A673 (cell line): Measurements from ENCODE around the gene ANKRD28. TPM values are rescaled to one million over a fixed set of nuclear protein-coding genes. Genes with fewer than 3 reads are reported as not detected.

ENCODE experiments used
- BruUV-seq: library from RNA; stranded (reverse); fragments of 400-500 nt; replicated peaks from 2 replicates; lab custom pipeline; 2021; lab: Mats Ljungman, UMichigan
- CTCF ChIA-PET: fragments of 300-600 bp; sonication (Branson Sonifier 250); formaldehyde crosslinking; loops from one replicate; lab custom pipeline; 2022; ENCODE audit warnings: antibody characterized with exemption; lab: Charles Lee
- POLR2A ChIA-PET: fragments of 300-600 bp; sonication (Branson Sonifier 250); formaldehyde crosslinking; loops from one replicate; lab custom pipeline; 2022; ENCODE audit warnings: antibody characterized with exemption; ENCODE audit not compliant: low non-redundant PET; lab: Charles Lee
- DNase-seq: peaks from one replicate; pipeline ENCODE4 v3.0.0-alpha.2; 2015; ENCODE audit warnings: low spot score
- H3K27ac ChIP-seq: fragments of 200-600 bp; sonication (generic); 2 replicates; pipeline ENCODE4 v1.5.1; 2016; ENCODE audit warnings: mixed run types, low read depth, mild to moderate bottlenecking, mixed read lengths, antibody characterized with exemption, low read length; ENCODE audit not compliant: poor library complexity, severe bottlenecking
- H3K27me3 ChIP-seq: fragments of 200-600 bp; sonication (generic); replicated peaks from 2 replicates; pipeline ENCODE4 v1.6.1; 2017; ENCODE audit warnings: mixed run types, low read depth, mild to moderate bottlenecking, mixed read lengths, antibody characterized with exemption, low read length; ENCODE audit not compliant: insufficient read depth, poor library complexity
- H3K36me3 ChIP-seq: fragments of 200-600 bp; sonication (generic); 2 replicates; pipeline ENCODE4 v1.6.1; 2016; ENCODE audit warnings: mixed run types, mild to moderate bottlenecking, mixed read lengths, antibody characterized with exemption, low read length; ENCODE audit not compliant: insufficient read depth, poor library complexity, severe bottlenecking
- H3K4me1 ChIP-seq: fragments of 200-600 bp; sonication (generic); 2 replicates; pipeline ENCODE4 v1.6.1; 2017; ENCODE audit warnings: mixed run types, mild to moderate bottlenecking, mixed read lengths, antibody characterized with exemption, low read length; ENCODE audit not compliant: insufficient read depth, poor library complexity, severe bottlenecking
- H3K4me3 ChIP-seq: fragments of 200-600 bp; sonication (generic); 2 replicates; pipeline ENCODE4 v1.5.1; 2016; ENCODE audit warnings: low read depth, mixed run types, mild to moderate bottlenecking, mixed read lengths, low read length; ENCODE audit not compliant: poor library complexity, severe bottlenecking
- H3K9me3 ChIP-seq: fragments of 200-600 bp; sonication (generic); 2 replicates; pipeline ENCODE4 v1.6.1; 2016; ENCODE audit warnings: mixed run types, low read depth, mild to moderate bottlenecking, mixed read lengths, antibody characterized with exemption, low read length; ENCODE audit not compliant: poor library complexity, severe bottlenecking
- EZH2 ChIP-seq: fragments of 200-600 bp; sonication (generic); IDR thresholded peaks from 2 replicates; pipeline ENCODE4 v1.6.1; 2017; ENCODE audit warnings: borderline replicate concordance, low read depth, mild to moderate bottlenecking, mixed read lengths, antibody characterized with exemption, low read length; ENCODE audit not compliant: poor library complexity, severe bottlenecking
- intact Hi-C: fragments of 100-400 bp; cut with micrococcal nuclease; formaldehyde crosslinking; loops from one replicate; pipeline ENCODE4 v1.10.0; 2022; ENCODE audit not compliant: unreplicated experiment
- total RNA-seq: library from RNA; stranded (reverse); gene quantifications from 2 replicates; pipeline ENCODE4 v1.2.3, GENCODE V29; 2021
- TF ChIP-seq, protein P1 (sequence below): fragments of 300-800, 200-600 bp; sonication (generic); conservative IDR thresholded peaks from 2 replicates; pipeline ENCODE4 v1.5.1; 2017; ENCODE audit warnings: low read depth, mild to moderate bottlenecking, antibody characterized with exemption, low read length, moderate library complexity, mixed read lengths

ANKRD28 gene
- total RNA-seq, 1 experiment from 2014 or later, result 29.9 TPM

DNA sequence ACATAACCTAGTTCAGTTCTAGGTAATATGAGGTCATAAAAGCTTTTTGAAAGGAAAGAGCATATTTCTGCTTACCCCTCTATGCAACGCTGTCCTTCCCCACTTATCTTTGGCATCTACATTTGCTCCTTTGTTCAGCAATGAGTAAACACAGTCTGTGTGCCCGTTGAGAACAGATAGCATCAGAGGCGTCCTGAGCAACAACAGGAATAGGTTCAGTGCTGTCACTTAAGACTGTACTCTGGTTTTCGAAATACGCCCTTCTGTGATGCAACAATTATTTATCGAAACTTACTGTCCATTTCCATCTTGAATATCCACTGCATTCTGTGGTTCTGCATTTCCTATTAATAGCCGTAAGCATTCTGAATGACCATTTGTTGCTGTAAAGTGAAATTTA lies 111.9 kb downstream of the ANKRD28 start:
- POLR2A ChIA-PET, result no interaction called here
- intact Hi-C loops, result no loop called here
- no peak for DNase-seq

DNA sequence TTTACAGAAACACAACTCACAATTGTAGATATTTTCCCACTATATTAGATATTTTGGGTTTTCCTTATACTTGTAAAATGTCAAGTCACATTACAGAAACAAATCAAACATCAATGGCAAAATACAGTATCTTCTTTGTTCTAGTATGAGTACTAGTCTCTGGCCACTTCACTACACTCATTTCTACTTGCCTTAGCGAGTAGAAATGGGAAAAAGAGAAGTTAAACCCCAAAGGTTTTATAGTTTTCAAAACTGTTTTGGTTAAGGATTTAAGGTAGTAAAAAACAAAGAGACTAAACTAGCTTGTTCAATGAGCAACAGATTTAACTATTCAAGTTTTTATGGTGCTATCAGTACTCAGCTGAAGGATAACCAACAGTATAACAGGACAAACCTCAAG lies 114.5 kb downstream of the ANKRD28 start:
- H3K4me1 ChIP-seq, result peaks cover 7% of the 10 kb centered on the region
- no peak overlapping the region for H3K4me3 ChIP-seq
- CTCF ChIA-PET, result no interaction called here
- intact Hi-C loops, result no loop called here
- no peaks in the 10 kb centered on the region for H3K9me3 ChIP-seq
- H3K27ac ChIP-seq, result no peak overlapping the region
- H3K36me3 ChIP-seq, result peaks cover 19% of the 10 kb centered on the region
- no TSS peak for BruUV-seq
- no peaks in the 10 kb centered on the region for H3K27me3 ChIP-seq
- POLR2A ChIA-PET, result no interaction called here
- no peak for DNase-seq
- no peak for TF ChIP-seq EZH2
- TF ChIP-seq, protein P1, sequence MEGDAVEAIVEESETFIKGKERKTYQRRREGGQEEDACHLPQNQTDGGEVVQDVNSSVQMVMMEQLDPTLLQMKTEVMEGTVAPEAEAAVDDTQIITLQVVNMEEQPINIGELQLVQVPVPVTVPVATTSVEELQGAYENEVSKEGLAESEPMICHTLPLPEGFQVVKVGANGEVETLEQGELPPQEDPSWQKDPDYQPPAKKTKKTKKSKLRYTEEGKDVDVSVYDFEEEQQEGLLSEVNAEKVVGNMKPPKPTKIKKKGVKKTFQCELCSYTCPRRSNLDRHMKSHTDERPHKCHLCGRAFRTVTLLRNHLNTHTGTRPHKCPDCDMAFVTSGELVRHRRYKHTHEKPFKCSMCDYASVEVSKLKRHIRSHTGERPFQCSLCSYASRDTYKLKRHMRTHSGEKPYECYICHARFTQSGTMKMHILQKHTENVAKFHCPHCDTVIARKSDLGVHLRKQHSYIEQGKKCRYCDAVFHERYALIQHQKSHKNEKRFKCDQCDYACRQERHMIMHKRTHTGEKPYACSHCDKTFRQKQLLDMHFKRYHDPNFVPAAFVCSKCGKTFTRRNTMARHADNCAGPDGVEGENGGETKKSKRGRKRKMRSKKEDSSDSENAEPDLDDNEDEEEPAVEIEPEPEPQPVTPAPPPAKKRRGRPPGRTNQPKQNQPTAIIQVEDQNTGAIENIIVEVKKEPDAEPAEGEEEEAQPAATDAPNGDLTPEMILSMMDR, result no peak

More for the DNA sequence above, 111.9 kb downstream of the ANKRD28 start:
- CTCF ChIA-PET, result no interaction called here
- Histone ChIP-seq H3K27me3 (no peaks in the 10 kb centered on the region), H3K9me3 (no peaks in the 10 kb centered on the region), H3K36me3 (peaks cover 25% of the 10 kb centered on the region), H3K27ac (no peak overlapping the region), H3K4me1 (peaks cover 7% of the 10 kb centered on the region), H3K4me3 (no peak overlapping the region)
- TF ChIP-seq, protein P1, result no peak
- TF ChIP-seq EZH2, result no peak
- no TSS peak for BruUV-seq

DNA sequence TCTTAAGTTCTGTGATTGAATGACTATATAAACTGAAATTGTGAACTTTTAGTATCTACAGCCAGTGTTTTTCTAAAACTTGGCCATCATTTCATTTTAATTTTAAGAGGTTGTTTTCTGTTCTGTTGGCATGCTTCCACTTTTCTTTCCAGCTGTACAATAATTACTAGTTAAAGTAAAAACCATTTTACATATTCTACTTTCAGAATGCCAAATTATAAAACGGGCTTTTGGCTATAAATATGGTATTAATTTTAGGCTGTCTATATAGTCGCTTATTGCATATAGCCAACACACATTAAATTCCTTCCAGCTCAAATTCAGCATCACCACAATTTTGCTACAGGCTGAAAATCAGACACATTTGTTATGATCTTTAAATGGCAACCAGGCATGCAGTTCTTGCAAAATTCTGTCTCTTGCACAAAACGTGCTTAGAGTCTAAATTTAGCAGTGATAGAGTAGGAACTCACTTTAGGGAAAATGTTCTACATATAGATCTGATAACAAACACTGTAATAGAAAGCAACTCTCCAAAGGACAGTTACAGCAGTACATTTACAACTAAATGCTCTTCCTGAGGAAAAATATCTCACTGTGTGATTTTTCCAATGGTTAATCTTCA lies 115.1 kb downstream of the ANKRD28 start:
- H3K4me1 ChIP-seq, result peaks cover 7% of the 10 kb centered on the region
- no peak overlapping the region for H3K4me3 ChIP-seq
- ChIA-PET CTCF (no interaction called here), POLR2A (no interaction called here)
- H3K9me3 ChIP-seq, result no peaks in the 10 kb centered on the region
- no TSS peak for BruUV-seq
- no peak for DNase-seq
- TF ChIP-seq EZH2, result no peak
- TF ChIP-seq, protein P1, result no peak
- H3K36me3 ChIP-seq, result peaks cover 22% of the 10 kb centered on the region
- no peak overlapping the region for H3K27ac ChIP-seq
- intact Hi-C loops, result no loop called here
- no peaks in the 10 kb centered on the region for H3K27me3 ChIP-seq
